ENCODE data around the gene ARFRP1. TPM values are rescaled to one million over a fixed set of nuclear protein-coding genes. Genes with fewer than 3 reads are reported as not detected.

ARFRP1 gene
- total and polyA plus RNA-seq, 2 of the 13 experiments (the other 11 are each of a cell fraction or from before 2014, with no cell fraction given): 32.0 to 51.1 TPM

GRCh38 chr20:63696628-63697356 lies 11.0 kb downstream of the ARFRP1 start, which contains the start of gene TNFRSF6B (continued):
- TF ChIP-seq ZNF547 (CRISPR knock-in tag; IDR thresholded peaks at IDR 0.05) (no peak), ZNF724P (CRISPR knock-in tag; IDR thresholded peaks at IDR 0.05; ENCODE audit: borderline replicate concordance) (no peak; the same call in 1 of the 2 replicates), NCOA2 (CRISPR knock-in tag; IDR thresholded peaks at IDR 0.05) (peak; percentile 33; the same call in 1 of the 2 replicates), ZNF776 (CRISPR knock-in tag; IDR thresholded peaks at IDR 0.05) (peak; percentile 91; the same call in 1 of the 2 replicates), HNRNPUL1 (IDR thresholded peaks at IDR 0.05; ENCODE audit: low read depth, low read length) (no peak), NPAS2 (CRISPR knock-in tag; IDR thresholded peaks at IDR 0.05; ENCODE audit: borderline replicate concordance) (no peak), PAX8 (CRISPR knock-in tag; IDR thresholded peaks at IDR 0.05; ENCODE audit: borderline replicate concordance) (no peak), ZNF772 (CRISPR knock-in tag; IDR thresholded peaks at IDR 0.05) (peak; percentile 89; the same call in 1 of the 2 replicates), NFE2L1 (CRISPR knock-in tag; IDR thresholded peaks at IDR 0.05; ENCODE audit: borderline replicate concordance) (0 out of 2 replicates have a peak, but pooled peaks have one; percentile 37), REPIN1 (CRISPR knock-in tag; IDR thresholded peaks at IDR 0.05; ENCODE audit: borderline replicate concordance, low read depth) (no peak), POLR2G (IDR thresholded peaks at IDR 0.05; ENCODE audit: low read depth, low read length) (peak; percentile 61), CHD2 (IDR thresholded peaks at IDR 0.05; ENCODE audit: low read depth, low read length) (0 out of 2 replicates have a peak, but pooled peaks have one; percentile 8), ZC3H4 (CRISPR knock-in tag; IDR thresholded peaks at IDR 0.05; ENCODE audit: borderline replicate concordance) (no peak), RBM39 (IDR thresholded peaks at IDR 0.05; ENCODE audit: low read depth, low read length, poor library complexity, severe bottlenecking) (no peak), ATF6 (CRISPR knock-in tag; conservative IDR thresholded peaks at IDR 0.05) (no peak), SATB2 (CRISPR knock-in tag; IDR thresholded peaks at IDR 0.05) (no peak), ZNF451 (CRISPR knock-in tag; IDR thresholded peaks at IDR 0.05) (0 out of 2 replicates have a peak, but pooled peaks have one; percentile 42), PRPF4 (IDR thresholded peaks at IDR 0.05; ENCODE audit: low read depth, low read length, poor library complexity, severe bottlenecking) (no peak), PAF1 (CRISPR knock-in tag; IDR thresholded peaks at IDR 0.05) (peak; percentile 80), ZNF788 (CRISPR knock-in tag; IDR thresholded peaks at IDR 0.05; ENCODE audit: borderline replicate concordance) (peak; percentile 56; the same call in 1 of the 2 replicates), ZNF777 (CRISPR knock-in tag; IDR thresholded peaks at IDR 0.05) (no peak), ZNF710 (CRISPR knock-in tag; IDR thresholded peaks at IDR 0.05; ENCODE audit: borderline replicate concordance) (no peak), ESRRA (CRISPR knock-in tag; IDR thresholded peaks at IDR 0.05; ENCODE audit: low read depth) (no peak), ELF4 (CRISPR knock-in tag; IDR thresholded peaks at IDR 0.05; ENCODE audit: borderline replicate concordance) (no peak), ZNF879 (CRISPR knock-in tag; IDR thresholded peaks at IDR 0.05) (no peak), ZNF17 (CRISPR knock-in tag; IDR thresholded peaks at IDR 0.05) (no peak), RXRB (CRISPR knock-in tag; IDR thresholded peaks at IDR 0.05; ENCODE audit: borderline replicate concordance) (peak; percentile 34; the same call in 1 of the 2 replicates)
